ENCODE measurements around the gene BRD1. TPM values are rescaled to one million over a fixed set of nuclear protein-coding genes. Genes with fewer than 3 reads are reported as not detected.

The BRD1 gene
- total RNA-seq, 1 experiment from 2014 or later: 31.3 TPM

DNA sequence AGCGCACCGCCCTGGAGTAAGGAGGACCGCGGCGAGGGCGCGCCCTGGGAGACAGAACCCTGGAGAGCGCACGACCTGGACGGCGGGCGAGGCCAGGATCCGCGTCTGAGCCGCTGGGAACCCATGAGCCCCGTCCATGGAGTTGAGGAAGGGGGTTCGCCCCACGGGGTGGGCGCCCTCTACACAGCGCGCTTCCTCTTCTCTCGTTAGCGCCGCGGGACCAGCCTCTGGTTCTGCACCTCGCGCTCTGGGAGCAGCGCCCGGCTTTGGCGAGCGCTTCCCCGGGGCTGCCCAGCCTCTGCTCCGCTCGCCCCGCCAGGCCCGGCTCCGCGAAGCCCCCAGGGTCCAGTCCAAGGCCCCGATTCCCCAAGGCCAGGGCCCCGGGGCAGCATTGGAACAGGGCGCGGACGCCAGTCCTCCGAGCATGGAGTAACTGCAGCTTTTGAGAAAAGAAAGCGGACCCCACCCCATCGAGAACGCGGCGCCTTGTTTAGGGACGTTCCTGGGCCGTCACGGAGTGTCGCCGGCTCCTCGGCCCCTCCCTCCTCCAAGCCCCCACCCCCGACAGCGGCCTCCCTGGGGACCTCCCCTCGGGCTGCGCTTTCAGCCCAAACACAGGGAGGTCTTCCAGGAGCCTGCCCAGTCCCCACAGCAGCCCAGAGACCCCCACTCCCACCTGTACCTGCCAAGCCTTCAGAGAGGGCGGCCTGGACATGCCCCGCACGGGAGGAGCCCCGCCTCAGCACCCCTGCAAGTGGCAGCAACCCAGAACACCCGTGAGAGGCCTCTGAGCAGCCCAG lies 56.2 kb downstream of the BRD1 start:
- H3K9ac ChIP-seq (ENCODE audit: low read length): no peak overlapping the region
- peaks cover 6 to 13% of the 10 kb centered on the region in 2 experiments; a peak in 3 of 4 replicates for H3K36me3 ChIP-seq (ENCODE audit: control insufficient read depth in 1 of 2, insufficient read depth in 2 of 2, low read length in 2 of 2)
- intact Hi-C loops (cut with micrococcal nuclease): no loop called here
- H2AFZ ChIP-seq (ENCODE audit: low read depth, low read length, poor library complexity, severe bottlenecking): no peak overlapping the region
- DNase-seq (ENCODE audit: low read depth, low spot score) (no peak), ATAC-seq (no peak)
- H3K9me3 ChIP-seq (ENCODE audit: control insufficient read depth in 1 of 2, insufficient read depth in 1 of 2, low read depth in 1 of 2, low read length in 2 of 2): peaks cover 0 to 2% of the 10 kb centered on the region in 2 experiments; a peak in 1 of 4 replicates
- ChIA-PET RAD21 (ENCODE audit: low non-redundant PET in 1 of 2, low total read pairs in 2 of 2, uncharacterized antibody in 2 of 2, unreplicated experiment in 2 of 2) (no interaction called here), CTCF (no interaction called here), POLR2A (no interaction called here)
- no peak overlapping the region for H3K4me3 ChIP-seq (replicated peaks in 1 of 2; ENCODE audit: low read depth in 1 of 2, low read length in 2 of 2)
- H3K4me2 ChIP-seq (ENCODE audit: low read length): no peak overlapping the region
- H3K27ac ChIP-seq (ENCODE audit: low read depth, low read length): no peak overlapping the region
- no peaks in the 10 kb centered on the region for H3K79me2 ChIP-seq (ENCODE audit: insufficient read depth, low read length)
- no peaks in the 10 kb centered on the region for H3K27me3 ChIP-seq (ENCODE audit: insufficient read depth, low read length)
- TF ChIP-seq TCF7L2 (IDR thresholded peaks at IDR 0.05; ENCODE audit: borderline replicate concordance, extremely low read depth, insufficient read depth, insufficient read length): no peak
- TF ChIP-seq CBX3 (IDR thresholded peaks at IDR 0.05; ENCODE audit: low read depth): no peak
- no peak for TF ChIP-seq SIN3A (IDR thresholded peaks at IDR 0.05; ENCODE audit: low read depth)
- TF ChIP-seq, protein P1, sequence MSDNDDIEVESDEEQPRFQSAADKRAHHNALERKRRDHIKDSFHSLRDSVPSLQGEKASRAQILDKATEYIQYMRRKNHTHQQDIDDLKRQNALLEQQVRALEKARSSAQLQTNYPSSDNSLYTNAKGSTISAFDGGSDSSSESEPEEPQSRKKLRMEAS (IDR thresholded peaks at IDR 0.05): no peak
- no peak for TF ChIP-seq ELF1 (IDR thresholded peaks at IDR 0.05; ENCODE audit: borderline replicate concordance, low read depth)
- TF ChIP-seq EZH2phosphoT487 (IDR thresholded peaks at IDR 0.05; ENCODE audit: borderline replicate concordance): no peak
- no peak for TF ChIP-seq SRF (IDR thresholded peaks at IDR 0.05; ENCODE audit: low read depth)
- TF ChIP-seq ZNF274 (IDR thresholded peaks at IDR 0.05; ENCODE audit: low read depth, low read length): no peak
- no peak for TF ChIP-seq YY1 (IDR thresholded peaks at IDR 0.05; ENCODE audit: extremely low read depth, insufficient replicate concordance, low read depth, low read length)
- TF ChIP-seq, protein P2, sequence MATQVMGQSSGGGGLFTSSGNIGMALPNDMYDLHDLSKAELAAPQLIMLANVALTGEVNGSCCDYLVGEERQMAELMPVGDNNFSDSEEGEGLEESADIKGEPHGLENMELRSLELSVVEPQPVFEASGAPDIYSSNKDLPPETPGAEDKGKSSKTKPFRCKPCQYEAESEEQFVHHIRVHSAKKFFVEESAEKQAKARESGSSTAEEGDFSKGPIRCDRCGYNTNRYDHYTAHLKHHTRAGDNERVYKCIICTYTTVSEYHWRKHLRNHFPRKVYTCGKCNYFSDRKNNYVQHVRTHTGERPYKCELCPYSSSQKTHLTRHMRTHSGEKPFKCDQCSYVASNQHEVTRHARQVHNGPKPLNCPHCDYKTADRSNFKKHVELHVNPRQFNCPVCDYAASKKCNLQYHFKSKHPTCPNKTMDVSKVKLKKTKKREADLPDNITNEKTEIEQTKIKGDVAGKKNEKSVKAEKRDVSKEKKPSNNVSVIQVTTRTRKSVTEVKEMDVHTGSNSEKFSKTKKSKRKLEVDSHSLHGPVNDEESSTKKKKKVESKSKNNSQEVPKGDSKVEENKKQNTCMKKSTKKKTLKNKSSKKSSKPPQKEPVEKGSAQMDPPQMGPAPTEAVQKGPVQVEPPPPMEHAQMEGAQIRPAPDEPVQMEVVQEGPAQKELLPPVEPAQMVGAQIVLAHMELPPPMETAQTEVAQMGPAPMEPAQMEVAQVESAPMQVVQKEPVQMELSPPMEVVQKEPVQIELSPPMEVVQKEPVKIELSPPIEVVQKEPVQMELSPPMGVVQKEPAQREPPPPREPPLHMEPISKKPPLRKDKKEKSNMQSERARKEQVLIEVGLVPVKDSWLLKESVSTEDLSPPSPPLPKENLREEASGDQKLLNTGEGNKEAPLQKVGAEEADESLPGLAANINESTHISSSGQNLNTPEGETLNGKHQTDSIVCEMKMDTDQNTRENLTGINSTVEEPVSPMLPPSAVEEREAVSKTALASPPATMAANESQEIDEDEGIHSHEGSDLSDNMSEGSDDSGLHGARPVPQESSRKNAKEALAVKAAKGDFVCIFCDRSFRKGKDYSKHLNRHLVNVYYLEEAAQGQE (IDR thresholded peaks at IDR 0.05; ENCODE audit: low read depth): no peak
- TF ChIP-seq, protein P3, sequence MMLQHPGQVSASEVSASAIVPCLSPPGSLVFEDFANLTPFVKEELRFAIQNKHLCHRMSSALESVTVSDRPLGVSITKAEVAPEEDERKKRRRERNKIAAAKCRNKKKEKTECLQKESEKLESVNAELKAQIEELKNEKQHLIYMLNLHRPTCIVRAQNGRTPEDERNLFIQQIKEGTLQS (IDR thresholded peaks at IDR 0.05): no peak
- no peak for TF ChIP-seq ZFX (IDR thresholded peaks at IDR 0.05)
- no peak for TF ChIP-seq JUND (IDR thresholded peaks at IDR 0.05)
- no peak for TF ChIP-seq EZH2 (IDR thresholded peaks at IDR 0.05)
- TF ChIP-seq POLR2AphosphoS5 (IDR thresholded peaks at IDR 0.05; ENCODE audit: low read depth, low read length): no peak
- TF ChIP-seq RAD21 (IDR thresholded peaks at IDR 0.05; ENCODE audit: low read depth): no peak
- no peak for TF ChIP-seq SP1 (IDR thresholded peaks at IDR 0.05; ENCODE audit: low read depth)
- TF ChIP-seq FOSL1 (IDR thresholded peaks at IDR 0.05; ENCODE audit: low read depth): no peak
- TF ChIP-seq, protein P4, sequence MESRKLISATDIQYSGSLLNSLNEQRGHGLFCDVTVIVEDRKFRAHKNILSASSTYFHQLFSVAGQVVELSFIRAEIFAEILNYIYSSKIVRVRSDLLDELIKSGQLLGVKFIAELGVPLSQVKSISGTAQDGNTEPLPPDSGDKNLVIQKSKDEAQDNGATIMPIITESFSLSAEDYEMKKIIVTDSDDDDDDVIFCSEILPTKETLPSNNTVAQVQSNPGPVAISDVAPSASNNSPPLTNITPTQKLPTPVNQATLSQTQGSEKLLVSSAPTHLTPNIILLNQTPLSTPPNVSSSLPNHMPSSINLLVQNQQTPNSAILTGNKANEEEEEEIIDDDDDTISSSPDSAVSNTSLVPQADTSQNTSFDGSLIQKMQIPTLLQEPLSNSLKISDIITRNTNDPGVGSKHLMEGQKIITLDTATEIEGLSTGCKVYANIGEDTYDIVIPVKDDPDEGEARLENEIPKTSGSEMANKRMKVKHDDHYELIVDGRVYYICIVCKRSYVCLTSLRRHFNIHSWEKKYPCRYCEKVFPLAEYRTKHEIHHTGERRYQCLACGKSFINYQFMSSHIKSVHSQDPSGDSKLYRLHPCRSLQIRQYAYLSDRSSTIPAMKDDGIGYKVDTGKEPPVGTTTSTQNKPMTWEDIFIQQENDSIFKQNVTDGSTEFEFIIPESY (IDR thresholded peaks at IDR 0.05; ENCODE audit: extremely low read depth, insufficient replicate concordance, low read length): no peak
- BruUV-seq (replicated peaks): no TSS peak
- H4K20me1 ChIP-seq (ENCODE audit: insufficient read depth): peaks cover 7% of the 10 kb centered on the region; the same call in 1 of the 2 replicates
- H3K9me2 ChIP-seq (ENCODE audit: insufficient read depth): no peaks in the 10 kb centered on the region
- H3K4me1 ChIP-seq (ENCODE audit: control insufficient read depth in 1 of 2, insufficient read depth in 2 of 2, low read length in 2 of 2): no peaks in the 10 kb centered on the region
